ENCODE data around the gene RBP5.

RBP5 gene

GRCh38 chr12:7083125-7083524 is 45.6 kb downstream of the RBP5 start:
- TF ChIP-seq, protein P1, sequence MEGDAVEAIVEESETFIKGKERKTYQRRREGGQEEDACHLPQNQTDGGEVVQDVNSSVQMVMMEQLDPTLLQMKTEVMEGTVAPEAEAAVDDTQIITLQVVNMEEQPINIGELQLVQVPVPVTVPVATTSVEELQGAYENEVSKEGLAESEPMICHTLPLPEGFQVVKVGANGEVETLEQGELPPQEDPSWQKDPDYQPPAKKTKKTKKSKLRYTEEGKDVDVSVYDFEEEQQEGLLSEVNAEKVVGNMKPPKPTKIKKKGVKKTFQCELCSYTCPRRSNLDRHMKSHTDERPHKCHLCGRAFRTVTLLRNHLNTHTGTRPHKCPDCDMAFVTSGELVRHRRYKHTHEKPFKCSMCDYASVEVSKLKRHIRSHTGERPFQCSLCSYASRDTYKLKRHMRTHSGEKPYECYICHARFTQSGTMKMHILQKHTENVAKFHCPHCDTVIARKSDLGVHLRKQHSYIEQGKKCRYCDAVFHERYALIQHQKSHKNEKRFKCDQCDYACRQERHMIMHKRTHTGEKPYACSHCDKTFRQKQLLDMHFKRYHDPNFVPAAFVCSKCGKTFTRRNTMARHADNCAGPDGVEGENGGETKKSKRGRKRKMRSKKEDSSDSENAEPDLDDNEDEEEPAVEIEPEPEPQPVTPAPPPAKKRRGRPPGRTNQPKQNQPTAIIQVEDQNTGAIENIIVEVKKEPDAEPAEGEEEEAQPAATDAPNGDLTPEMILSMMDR (IDR thresholded peaks at IDR 0.05): no peak

- TF ChIP-seq, protein P1 (IDR thresholded peaks at IDR 0.05): no peak
These were observed 47.7 kb downstream of the RBP5 start for GRCh38 chr12:7081037-7081436.

GRCh38 chr12:7079826-7080125 is 48.9 kb downstream of the RBP5 start:
- TF ChIP-seq, protein P1 (IDR thresholded peaks at IDR 0.05): no peak

DNA sequence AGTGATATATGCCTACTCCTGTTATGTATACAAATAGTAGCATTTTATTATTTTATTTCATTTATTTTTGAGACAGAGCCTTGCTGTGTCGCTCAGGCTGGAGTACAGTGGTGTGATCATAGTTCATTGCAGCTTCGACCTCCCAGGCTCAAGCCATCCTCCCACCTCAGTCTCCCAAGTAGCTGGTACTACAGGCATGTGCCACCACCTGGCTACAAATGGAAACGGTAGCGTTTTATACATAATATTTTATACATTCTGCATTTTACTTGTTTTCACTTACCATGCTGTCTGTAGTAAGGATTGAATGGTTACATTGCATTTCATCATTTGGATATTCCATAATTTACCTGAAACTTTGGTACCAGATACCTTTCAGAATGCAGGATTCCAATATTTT is 50.5 kb downstream of the RBP5 start:
- TF ChIP-seq, protein P1 (IDR thresholded peaks at IDR 0.05): no peak

GRCh38 chr12:7076493-7076892 is 52.2 kb downstream of the RBP5 start:
- TF ChIP-seq, protein P1 (IDR thresholded peaks at IDR 0.05): no peak

- TF ChIP-seq, protein P1 (IDR thresholded peaks at IDR 0.05): no peak
These were observed 52.8 kb downstream of the RBP5 start for GRCh38 chr12:7075939-7076338.

DNA sequence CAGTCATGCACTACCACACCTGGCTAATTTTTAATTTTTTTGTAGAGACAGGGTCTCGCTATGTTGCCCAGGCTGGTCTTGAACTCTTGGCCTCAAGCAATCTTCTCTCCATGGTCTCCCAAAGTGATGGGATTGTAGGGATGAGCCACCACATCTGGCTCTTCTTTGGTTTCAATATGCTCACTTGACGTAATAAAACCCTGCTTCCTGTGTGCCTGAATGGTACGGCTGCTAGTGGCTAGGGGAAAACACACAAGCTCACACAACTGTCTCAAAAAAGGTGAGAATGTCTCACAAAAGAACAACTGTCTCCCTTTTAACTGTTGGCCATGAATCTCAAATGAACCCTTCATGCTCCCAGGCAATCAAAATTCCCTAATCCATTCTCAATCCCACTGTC is 53.2 kb downstream of the RBP5 start:
- TF ChIP-seq, protein P1 (IDR thresholded peaks at IDR 0.05): no peak

DNA sequence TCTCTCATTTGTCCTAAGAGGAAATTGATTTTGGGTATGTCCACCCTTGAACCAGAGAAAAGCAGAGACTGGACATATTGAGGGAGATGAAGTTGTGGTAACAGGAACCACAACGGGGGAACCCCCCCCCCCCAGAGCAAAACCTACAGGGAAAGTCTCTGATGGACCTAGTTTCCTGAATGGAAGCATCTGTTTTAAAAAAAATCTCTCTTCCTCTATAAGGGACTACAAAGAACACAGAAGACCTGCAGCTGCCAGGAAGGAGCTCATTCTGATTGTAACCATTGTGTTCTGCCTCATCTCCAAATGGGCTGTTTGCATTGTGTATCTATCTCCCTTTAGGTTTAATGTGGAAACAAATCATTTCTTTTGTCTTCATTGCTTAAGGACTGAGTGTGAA is 54.7 kb downstream of the RBP5 start:
- TF ChIP-seq, protein P1 (IDR thresholded peaks at IDR 0.05): no peak

Measured in LNCAP (cell line).